Stimulated activated CD4-positive, alpha-beta T cell treated with anti-CD3 and anti-CD28 coated beads, TNF-alpha, amount 100 ng/mL, for 48 hours (primary cell): Measurements from ENCODE around the gene FBXO21.

Experiments used
- DNase-seq, 3 donors: peaks; one replicate each; pipeline ENCODE4 v3.0.0-alpha.2; 2020; ENCODE audit warnings: low read depth in 3 of 3

Gene FBXO21

DNA sequence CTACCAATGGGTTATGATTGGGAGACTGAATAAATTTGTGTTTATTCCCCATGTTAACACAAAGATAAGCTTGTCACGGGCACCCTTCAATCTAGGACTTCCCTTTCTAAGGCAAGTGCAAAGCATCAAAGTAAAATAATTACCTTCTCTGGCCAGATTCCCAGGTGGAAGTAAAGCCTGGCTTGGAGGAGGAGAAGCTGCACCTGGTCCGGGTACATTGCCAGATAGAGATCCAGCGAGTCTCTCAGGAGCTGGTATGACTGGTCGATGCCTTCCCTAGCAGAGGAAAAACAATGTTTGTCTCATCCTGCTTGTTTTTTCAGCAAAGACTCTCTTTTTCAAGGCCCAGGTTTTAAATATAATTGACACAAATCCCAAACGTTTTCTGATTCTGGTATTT is 24.9 kb downstream of the FBXO21 start:
- no peak for DNase-seq

DNA sequence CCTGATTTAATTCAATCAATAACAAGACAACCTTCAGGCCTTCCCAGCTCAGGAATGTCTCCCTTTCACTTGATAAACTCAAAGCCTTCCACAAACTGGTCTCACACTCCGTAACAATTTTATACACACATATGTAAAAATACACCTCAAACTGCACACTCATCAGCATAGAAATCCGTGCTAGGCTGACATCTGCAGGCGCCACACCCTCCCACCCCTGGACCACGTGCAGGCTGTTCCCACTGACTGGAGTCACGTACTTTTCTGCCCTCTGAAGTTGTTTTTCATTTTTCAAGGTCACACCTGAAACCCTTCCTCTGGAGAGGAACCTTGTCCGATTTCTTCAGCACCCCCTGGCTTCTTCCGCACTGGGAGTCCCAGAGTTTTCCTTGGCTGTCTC is 27.6 kb downstream of the FBXO21 start:
- DNase-seq, result no peak

GRCh38 chr12:117162167-117162539 is 28.1 kb downstream of the FBXO21 start:
- no peak for DNase-seq

DNA sequence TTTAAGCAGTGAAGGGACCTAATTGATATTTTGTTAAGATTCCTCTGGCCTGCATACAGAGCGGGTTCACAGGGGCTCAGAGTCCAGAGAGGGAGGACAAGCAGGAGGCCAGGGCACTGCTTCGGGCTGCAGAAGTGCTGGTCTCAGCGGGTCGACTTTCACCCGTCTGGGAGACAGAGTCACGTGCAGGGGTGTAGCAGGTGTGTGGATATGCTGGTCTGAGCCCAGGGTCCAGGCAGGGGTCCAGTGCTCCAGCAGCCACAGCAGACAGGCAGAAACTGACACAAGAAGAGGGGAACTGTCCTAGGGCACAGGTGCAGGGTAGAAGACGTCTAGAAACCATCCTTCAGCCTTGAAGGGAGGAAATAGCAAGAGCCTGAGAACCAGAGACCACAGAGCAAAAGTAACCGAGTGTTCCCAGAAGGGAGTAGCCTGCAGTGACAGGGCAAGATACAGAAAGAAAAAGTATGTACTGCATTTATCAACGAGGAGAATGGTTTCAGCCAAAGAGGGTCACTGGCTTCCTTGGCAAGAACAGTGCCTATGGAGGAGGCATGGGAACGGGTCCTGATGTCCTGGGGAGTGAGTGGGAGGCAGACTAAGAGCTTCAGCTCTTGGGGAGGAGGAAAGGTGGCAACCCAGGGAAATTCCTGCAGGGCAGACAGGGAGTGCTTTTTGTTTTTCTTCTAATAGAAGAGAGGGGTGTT is 28.7 kb downstream of the FBXO21 start:
- no peak for DNase-seq

GRCh38 chr12:117159674-117160073 is 30.6 kb downstream of the FBXO21 start:
- DNase-seq, result no peak

DNA sequence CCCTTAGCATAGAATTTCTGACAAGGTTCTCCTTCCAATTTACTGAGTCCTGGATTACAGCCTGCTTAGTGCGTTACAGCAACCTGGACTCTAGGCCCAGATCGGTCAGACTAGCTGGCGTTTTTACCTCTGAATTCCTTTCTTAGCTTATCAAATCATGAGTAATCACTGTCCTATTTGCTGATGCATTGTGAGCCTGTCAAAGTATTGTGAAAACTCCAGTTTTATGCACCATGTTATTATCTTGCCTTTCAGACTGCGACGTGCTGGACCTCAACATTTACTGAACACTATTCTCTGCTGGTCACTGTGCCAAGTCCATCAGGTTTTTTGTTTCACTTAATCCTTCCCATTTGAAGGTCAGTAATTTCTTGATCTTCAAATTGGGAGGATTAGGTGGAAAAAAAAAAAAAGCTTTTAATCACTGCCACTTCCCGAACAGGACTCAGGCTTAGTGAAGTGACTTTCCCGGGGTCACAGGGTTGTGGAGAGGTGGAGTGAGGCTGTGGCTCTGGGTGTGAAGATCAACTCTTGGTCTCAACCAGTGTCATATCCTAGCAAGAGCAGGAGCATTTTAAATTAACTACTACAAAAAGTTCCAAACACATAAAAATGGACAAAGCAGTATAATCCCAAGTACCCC is 31.2 kb downstream of the FBXO21 start:
- no peak for DNase-seq

DNA sequence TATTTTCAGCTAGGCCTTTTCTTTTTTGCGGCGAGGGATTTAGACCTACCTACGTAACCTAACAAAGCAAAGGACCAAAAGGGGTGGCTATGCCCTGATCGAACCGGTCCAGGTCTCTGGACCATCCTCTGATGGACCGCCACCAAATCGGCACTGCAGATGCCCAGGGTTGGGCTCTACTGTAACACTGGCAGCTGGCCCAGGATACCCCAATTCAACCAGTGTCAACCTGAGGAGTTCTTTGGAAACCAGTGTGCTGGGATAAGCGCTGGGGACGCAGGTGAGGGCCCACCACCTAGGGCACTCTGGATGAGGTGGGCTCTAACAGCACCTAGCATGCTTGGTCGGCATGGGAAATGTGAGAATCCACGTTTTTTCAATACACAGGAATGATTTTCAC is 32.2 kb downstream of the FBXO21 start:
- no peak for DNase-seq

DNA sequence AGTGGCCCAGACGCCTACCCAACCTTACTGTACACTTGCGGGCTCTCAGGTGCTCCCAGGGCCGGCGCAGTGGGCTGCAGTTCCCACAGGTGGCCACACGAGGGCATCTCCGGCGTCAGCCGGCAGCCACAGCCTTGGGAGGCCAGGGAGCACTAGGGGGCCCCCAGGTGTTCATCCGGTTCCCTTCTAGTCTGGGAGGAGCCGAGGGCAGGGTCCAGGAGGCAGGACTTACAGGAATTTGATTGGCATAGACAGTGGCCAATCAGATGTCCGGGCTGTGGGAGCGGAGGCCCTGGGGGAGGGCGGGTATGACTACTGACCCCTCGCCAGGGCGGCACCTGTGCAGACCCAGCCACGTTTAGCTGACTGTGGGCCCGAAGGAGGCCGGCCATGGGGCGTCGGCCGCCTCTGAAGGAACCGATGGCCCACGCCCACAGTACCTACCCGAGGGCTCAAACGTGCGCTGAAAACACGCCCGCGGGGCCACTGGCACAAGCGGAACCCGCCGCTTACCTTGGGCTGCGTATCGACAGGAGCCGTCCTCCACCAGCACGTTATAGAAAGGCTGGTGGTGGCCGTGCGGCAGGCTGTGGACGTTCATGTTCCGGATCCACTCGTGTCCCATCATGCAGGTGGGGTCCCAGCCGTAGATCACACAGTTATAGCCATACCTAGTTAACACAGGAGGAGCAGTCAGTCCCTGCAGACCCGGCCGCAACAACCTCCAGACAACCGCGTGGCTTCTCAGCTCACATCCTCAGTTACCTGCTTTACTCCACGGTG is 34.8 kb downstream of the FBXO21 start:
- DNase-seq, result peak; percentile 57 to 77 (median 58)

DNA sequence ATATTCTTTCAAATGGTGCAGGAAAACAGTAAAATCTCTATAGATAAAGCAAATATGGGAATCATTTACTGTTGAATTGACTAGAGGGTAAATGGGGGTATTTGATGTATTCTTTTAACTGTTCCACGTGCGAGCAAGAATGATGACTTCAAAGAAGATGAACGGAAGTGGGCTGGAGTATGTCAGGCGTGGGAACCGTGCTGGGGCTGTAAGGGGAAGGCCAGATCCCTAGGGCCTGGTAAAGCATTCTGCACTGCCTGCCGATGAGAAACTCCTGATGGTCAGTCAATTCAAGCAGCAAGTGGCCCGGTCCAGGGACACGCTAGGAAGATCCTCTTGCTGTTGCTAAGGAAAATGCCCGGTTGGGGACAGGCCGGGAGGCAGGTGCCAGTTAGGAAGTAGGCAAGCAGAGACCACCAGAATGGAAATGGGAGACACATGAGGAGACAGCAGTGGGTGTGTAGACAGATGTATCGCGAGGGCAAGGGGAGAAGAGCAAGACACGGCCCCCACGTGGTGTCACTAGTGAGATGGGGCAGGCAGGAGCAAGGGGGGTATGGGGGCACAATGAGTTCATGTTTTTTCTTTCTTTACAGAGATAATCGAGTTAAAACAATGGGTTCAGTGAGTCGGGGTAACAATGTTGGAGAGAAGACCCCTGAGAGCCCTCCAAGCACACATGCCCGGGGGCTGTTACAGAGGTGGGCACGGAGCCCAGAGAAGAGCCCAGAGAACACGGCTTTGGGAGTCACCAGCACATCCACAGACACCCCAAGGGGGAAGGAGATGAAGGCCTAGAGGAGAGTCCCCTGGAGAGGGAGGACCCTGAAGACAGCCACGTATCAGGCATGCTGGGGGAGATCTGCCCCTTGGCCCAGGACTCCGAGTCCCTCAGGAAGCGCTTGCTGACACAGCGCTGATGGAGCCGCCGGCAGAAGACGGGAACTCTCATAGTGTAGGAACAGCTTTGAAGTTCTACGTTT is 37.2 kb downstream of the FBXO21 start:
- DNase-seq, result no peak

DNA sequence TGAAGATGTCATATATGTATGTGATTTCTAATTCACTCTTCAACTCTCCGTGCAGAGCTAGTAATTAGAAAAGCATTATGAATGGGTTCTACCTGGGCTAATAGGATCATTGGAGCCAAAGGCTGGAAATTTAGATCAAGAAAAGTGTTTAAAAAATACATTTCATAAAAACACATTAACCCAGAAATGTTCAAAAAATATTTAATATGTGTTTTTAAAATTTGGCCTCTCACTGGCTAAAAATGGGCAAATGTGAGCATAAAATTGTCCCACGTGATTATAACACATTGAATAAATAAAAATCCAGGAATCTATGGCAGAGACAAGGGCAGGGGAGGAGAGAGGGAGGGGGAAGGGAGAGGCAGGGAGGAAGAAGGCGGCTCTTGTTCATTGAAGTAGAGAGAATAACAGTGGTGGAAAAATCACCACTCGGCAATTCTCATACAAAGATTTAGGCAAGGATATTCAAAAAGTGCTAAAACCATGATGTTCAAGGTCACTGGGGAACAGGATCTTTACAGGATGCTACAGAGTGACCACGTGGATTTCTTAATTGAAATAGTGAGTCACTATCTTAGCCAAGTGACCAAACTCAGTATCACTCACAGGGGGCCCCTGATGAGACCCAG is 38.8 kb downstream of the FBXO21 start:
- no peak for DNase-seq

GRCh38 chr12:117149431-117149830 is 40.8 kb downstream of the FBXO21 start:
- DNase-seq, result no peak

DNA sequence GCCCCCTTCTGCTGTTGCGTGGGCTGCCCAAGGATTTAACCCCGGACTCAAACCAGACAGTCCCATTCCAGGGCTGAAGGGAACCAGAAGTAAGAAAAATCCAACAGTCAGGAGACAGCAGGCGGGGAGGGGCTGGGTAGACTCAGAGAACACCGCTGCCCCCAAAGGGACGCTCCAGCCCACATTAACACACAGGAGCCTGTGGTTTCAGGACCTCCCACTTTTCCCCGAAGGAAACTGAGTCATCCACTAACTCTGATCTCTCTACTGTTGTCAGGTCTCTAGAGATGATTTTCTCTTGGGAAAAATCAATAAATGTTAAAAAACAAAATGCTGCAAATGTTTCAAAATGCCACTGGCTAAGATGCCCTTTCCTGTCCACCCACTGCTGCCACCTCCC is 41.6 kb downstream of the FBXO21 start:
- DNase-seq, result peak in 1 of 3 donors; percentile 16

DNA sequence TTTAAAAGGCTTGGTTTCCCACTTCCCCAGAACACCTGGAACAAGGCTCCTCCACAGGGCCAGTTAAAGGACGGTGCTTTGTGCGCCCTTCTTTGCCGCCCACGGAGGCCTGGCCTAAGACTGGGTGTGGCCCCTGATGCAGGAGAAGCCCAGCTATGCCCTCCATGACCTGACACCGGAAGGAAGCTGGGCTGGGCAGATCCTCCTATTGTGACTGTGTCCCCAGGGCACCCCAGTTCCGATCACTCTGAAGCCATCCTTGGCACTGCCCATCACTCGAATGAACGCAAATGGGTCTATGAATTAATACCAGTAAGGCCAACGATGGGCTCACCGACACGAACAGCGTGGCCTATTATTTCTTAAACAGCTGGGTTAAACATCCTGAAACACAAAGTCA is 42.6 kb downstream of the FBXO21 start:
- no peak for DNase-seq

- no peak for DNase-seq
Observed at GRCh38 chr12:117145597-117146154, 44.6 kb downstream of the FBXO21 start.

GRCh38 chr12:117144599-117144998 is 45.7 kb downstream of the FBXO21 start:
- DNase-seq, result no peak

DNA sequence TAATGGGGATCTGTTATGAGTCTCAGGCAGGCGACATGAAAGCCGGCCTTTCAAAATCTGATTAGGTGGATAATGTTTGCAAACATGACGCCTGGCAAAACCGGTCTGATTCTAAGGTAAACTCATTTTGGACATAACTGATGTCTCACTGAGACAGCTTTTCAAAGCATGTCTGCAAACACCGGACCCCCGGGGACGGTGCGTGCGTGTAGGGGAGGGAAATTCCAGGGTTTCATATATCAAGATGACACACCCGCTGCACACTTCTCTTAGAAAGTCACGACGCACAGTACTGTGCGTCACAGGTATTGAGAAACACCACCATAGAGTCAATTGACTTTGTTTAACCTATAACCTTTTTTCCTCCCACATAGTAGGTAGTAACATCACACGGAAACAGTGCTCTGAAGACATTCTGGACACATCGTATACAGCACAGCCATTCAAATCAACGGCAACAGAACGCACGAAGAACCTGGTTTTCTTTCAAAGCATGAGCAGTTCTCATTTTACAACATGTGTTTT is 47.2 kb downstream of the FBXO21 start:
- DNase-seq, result no peak

DNA sequence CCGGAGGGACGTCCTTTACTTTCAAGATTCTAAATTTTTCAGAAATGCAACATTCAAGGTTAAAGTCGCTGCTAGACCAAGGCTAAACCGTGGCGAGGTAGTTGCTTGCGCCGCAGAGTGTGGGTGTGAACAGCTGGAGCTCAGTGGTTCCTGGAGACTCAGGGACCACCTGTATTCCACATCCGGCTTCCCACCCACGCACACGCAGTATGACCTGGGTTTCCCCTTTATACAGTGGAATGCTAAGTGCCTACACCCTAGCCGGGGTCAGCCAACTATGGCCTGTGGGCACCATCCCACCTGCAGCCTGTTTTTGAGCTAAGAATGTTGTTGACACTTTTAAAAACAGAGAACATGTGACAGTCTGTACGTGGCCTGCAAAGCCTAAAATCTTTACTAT is 48.2 kb downstream of the FBXO21 start:
- no peak for DNase-seq

GRCh38 chr12:117141097-117141898 is 49.0 kb downstream of the FBXO21 start:
- DNase-seq, result no peak

GRCh38 chr12:117140397-117141096 is 49.7 kb downstream of the FBXO21 start:
- no peak for DNase-seq
